Measurements from ENCODE around the gene TBL1XR1. TPM values are rescaled to one million over a fixed set of nuclear protein-coding genes. Genes with fewer than 3 reads are reported as not detected.
A peak's percentile ranks its signal among the peaks of the same experiment; 100 is the strongest.

TBL1XR1 gene
- total and polyA plus RNA-seq, 2 of the 13 experiments (the other 11 are each of a cell fraction or from before 2014, with no cell fraction given): 57.7 to 62.5 TPM

DNA sequence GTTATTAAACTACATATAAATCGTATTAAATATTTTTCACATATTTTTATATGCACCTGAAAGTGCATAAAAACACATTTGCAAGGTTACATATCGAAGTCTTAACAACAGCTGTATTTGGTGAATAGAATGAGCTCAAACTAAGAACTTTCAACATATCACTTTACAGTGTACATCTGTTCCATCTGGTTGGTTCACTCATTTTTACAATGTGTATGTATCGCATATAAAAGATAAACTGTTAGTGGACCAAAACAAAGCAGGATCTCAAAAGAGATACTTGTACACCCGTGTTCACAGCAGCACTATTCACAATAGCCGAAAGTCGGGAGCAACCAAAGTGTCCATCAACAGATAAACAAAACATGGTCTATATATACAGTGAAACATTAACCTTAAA lies 55.8 kb downstream of the TBL1XR1 start:
- Histone ChIP-seq H3K4me3 (replicated peaks in 1 of 3; ENCODE audit: insufficient read depth in 1 of 3, low read depth in 2 of 3, low read length in 3 of 3) (no peak overlapping the region), H3K79me2 (ENCODE audit: insufficient read depth, low read length) (peaks cover 95% of the 10 kb centered on the region), H3K27ac (ENCODE audit: extremely low read length, insufficient read depth, low read length) (peak overlapping the region; percentile 35), H2AFZ (ENCODE audit: low read length) (no peak overlapping the region), H3K9ac (ENCODE audit: insufficient read depth, low read depth, low read length) (no peak overlapping the region), H3K27me3 (ENCODE audit: control insufficient read depth in 1 of 2, insufficient read depth in 2 of 2, low read length in 2 of 2) (no peaks in the 10 kb centered on the region), H4K20me1 (ENCODE audit: insufficient read depth, low read length) (peaks cover 61% of the 10 kb centered on the region), H3K4me1 (ENCODE audit: insufficient read depth, low read length) (peaks cover 71% of the 10 kb centered on the region), H3K9me3 (ENCODE audit: low read length) (no peaks in the 10 kb centered on the region), H3K36me3 (replicated peaks in 1 of 2; ENCODE audit: control insufficient read depth in 1 of 2, insufficient read depth in 2 of 2, low read length in 2 of 2) (no peaks in the 10 kb centered on the region), H3K4me2 (ENCODE audit: low read depth, low read length) (no peak overlapping the region)
- no TSS peak for BruUV-seq (replicated peaks)
- ATAC-seq: no peak
- intact Hi-C loops (cut with micrococcal nuclease; ENCODE audit: unreplicated experiment) (no loop called here), in situ Hi-C loops (cut with HindIII; ENCODE audit: extremely low pct_ligation_motif_present, low pct_unique_long_range_greater_than_20kb) (no loop called here)
- TF ChIP-seq, protein P1, sequence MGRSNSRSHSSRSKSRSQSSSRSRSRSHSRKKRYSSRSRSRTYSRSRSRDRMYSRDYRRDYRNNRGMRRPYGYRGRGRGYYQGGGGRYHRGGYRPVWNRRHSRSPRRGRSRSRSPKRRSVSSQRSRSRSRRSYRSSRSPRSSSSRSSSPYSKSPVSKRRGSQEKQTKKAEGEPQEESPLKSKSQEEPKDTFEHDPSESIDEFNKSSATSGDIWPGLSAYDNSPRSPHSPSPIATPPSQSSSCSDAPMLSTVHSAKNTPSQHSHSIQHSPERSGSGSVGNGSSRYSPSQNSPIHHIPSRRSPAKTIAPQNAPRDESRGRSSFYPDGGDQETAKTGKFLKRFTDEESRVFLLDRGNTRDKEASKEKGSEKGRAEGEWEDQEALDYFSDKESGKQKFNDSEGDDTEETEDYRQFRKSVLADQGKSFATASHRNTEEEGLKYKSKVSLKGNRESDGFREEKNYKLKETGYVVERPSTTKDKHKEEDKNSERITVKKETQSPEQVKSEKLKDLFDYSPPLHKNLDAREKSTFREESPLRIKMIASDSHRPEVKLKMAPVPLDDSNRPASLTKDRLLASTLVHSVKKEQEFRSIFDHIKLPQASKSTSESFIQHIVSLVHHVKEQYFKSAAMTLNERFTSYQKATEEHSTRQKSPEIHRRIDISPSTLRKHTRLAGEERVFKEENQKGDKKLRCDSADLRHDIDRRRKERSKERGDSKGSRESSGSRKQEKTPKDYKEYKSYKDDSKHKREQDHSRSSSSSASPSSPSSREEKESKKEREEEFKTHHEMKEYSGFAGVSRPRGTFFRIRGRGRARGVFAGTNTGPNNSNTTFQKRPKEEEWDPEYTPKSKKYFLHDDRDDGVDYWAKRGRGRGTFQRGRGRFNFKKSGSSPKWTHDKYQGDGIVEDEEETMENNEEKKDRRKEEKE (IDR thresholded peaks at IDR 0.05): no peak
- TF ChIP-seq, protein P2, sequence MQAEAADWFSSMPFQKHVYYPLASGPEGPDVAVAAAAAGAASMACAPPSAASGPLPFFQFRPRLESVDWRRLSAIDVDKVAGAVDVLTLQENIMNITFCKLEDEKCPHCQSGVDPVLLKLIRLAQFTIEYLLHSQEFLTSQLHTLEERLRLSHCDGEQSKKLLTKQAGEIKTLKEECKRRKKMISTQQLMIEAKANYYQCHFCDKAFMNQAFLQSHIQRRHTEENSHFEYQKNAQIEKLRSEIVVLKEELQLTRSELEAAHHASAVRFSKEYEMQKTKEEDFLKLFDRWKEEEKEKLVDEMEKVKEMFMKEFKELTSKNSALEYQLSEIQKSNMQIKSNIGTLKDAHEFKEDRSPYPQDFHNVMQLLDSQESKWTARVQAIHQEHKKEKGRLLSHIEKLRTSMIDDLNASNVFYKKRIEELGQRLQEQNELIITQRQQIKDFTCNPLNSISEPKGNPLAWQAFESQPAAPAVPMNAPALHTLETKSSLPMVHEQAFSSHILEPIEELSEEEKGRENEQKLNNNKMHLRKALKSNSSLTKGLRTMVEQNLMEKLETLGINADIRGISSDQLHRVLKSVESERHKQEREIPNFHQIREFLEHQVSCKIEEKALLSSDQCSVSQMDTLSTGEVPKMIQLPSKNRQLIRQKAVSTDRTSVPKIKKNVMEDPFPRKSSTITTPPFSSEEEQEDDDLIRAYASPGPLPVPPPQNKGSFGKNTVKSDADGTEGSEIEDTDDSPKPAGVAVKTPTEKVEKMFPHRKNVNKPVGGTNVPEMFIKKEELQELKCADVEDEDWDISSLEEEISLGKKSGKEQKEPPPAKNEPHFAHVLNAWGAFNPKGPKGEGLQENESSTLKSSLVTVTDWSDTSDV (CRISPR knock-in tag; IDR thresholded peaks at IDR 0.05): no peak
- no peak for TF ChIP-seq ZNF24 (IDR thresholded peaks at IDR 0.05)
- no peak for TF ChIP-seq RFX3 (CRISPR knock-in tag; IDR thresholded peaks at IDR 0.05)
- TF ChIP-seq NR1H2 (CRISPR knock-in tag; IDR thresholded peaks at IDR 0.05; ENCODE audit: borderline replicate concordance, low read depth): no peak
- no peak for TF ChIP-seq SRSF1 (optimal IDR thresholded peaks at IDR 0.05; ENCODE audit: low read depth, low read length)
- TF ChIP-seq ASH2L (IDR thresholded peaks at IDR 0.05; ENCODE audit: insufficient read length, low read depth, low read length): no peak
- TF ChIP-seq ZBTB14 (CRISPR knock-in tag; IDR thresholded peaks at IDR 0.05): no peak
- TF ChIP-seq AGO2 (optimal IDR thresholded peaks at IDR 0.05; ENCODE audit: low read depth, low read length): no peak
- no peak for TF ChIP-seq ZBTB46 (CRISPR knock-in tag; IDR thresholded peaks at IDR 0.05; ENCODE audit: borderline replicate concordance)
- no peak for TF ChIP-seq NR2F6 (IDR thresholded peaks at IDR 0.05)
- no peak for TF ChIP-seq NR2F6 (CRISPR knock-in tag; IDR thresholded peaks at IDR 0.05)
- no peak for TF ChIP-seq TCF7L2 (IDR thresholded peaks at IDR 0.05; ENCODE audit: low read depth, low read length)
- no peak for TF ChIP-seq ZBTB20 (CRISPR knock-in tag; IDR thresholded peaks at IDR 0.05; ENCODE audit: borderline replicate concordance, low read depth)
- TF ChIP-seq BRD4 (CRISPR knock-in tag; IDR thresholded peaks at IDR 0.05): no peak
- FAIRE-seq: no peak
- DNase-seq (ENCODE audit: low spot score): no peak
- POLR2A ChIA-PET: no interaction called here
- 91% methylated on average over 6 of the region's 6 CpGs for WGBS (ENCODE audit: low lambda C conversion rate)
- CTCF ChIA-PET (ENCODE audit: low intra/inter-chr PET ratio, low total read pairs): no interaction called here
